Uterus (tissue), 4 donors: ENCODE measurements around the gene HCFC1. TPM values are rescaled to one million over a fixed set of nuclear protein-coding genes. Genes with fewer than 3 reads are reported as not detected.

Source experiments
- DNase-seq, 2 donors: peaks; one replicate each; pipeline ENCODE4 v3.0.0-alpha.2; 2019 to 2020
- H3K27ac ChIP-seq, 2 donors: fragments of 200-600 bp; sonication (generic); 1 replicate in 1 of 2; 2 replicates in 1 of 2; pipeline ENCODE4 v1.5.1; 2016 to 2018
- H3K27me3 ChIP-seq, 2 donors: fragments of 200-600 bp; sonication (generic); one replicate each; pipeline ENCODE4 v1.5.1; 2018 to 2019; ENCODE audit warnings: control low read depth in 1 of 2
- H3K36me3 ChIP-seq, 2 donors: fragments of 200-600 bp; sonication (generic); one replicate each; pipeline ENCODE4 v1.5.1; 2019; ENCODE audit warnings: control low read depth in 1 of 2
- H3K4me1 ChIP-seq, 2 donors: fragments of 200-600 bp; sonication (generic); one replicate each; pipeline ENCODE4 v1.5.1; 2018 to 2019; ENCODE audit warnings: control low read depth in 1 of 2
- H3K4me3 ChIP-seq, 2 donors: fragments of 200-600 bp; sonication (generic); 1 replicate in 1 of 2; 2 replicates in 1 of 2; pipeline ENCODE4 v1.5.1; 2018 to 2019; ENCODE audit warnings: mild to moderate bottlenecking in 1 of 2
- H3K9me3 ChIP-seq, 2 donors: fragments of 200-600 bp; sonication (generic); one replicate each; pipeline ENCODE4 v1.5.1; 2019; ENCODE audit warnings: control low read depth in 1 of 2
- CTCF ChIP-seq, 4 experiments: fragments of 200-600 bp in 2 of 4; fragments of 450-650 bp in 2 of 4; sonication (generic) in 2 of 4; IDR thresholded peaks; one replicate each; pipeline ENCODE4 v1.5.1; 2016 to 2019; ENCODE audit warnings: antibody characterized with exemption in 4 of 4, mild to moderate bottlenecking in 2 of 4, moderate library complexity in 1 of 4
- POLR2A ChIP-seq, 2 donors: fragments of 450-650 bp; IDR thresholded peaks; one replicate each; pipeline ENCODE4 v1.6.1; 2016; ENCODE audit warnings: antibody characterized with exemption in 2 of 2, mild to moderate bottlenecking in 1 of 2, moderate library complexity in 1 of 2
- intact Hi-C: fragments of 100-400 bp; cut with DNase I; formaldehyde crosslinking; loops from one replicate; pipeline ENCODE4 v1.15.1; 2023; ENCODE audit warnings: low total_unique reads
- total RNA-seq, 4 donors: library from RNA; depleted of rRNA in 3 of 4; stranded (reverse); fragments of >200 nt in 3 of 4; gene quantifications; one replicate each; pipeline versions ENCODE4 v1.1.0 to v1.2.4, GENCODE V29; 2014 to 2023
- donor health status: DM: yes; HTN: yes; CAD: no.

Gene HCFC1
- total RNA-seq, 4 donors from 2014 or later: 20.9 to 65.7 (median 37.3) TPM

GRCh38 chrX:153906126-153906917, 65.3 kb downstream of the HCFC1 start:
- no peaks in the 10 kb centered on the region for H3K4me1 ChIP-seq
- no peaks in the 10 kb centered on the region for H3K9me3 ChIP-seq
- no peaks in the 10 kb centered on the region for H3K27me3 ChIP-seq
- no peaks in the 10 kb centered on the region for H3K36me3 ChIP-seq
- DNase-seq: no peak
- no peak overlapping the region for H3K4me3 ChIP-seq
- TF ChIP-seq CTCF (IDR thresholded peaks at IDR 0.05) (no peak), POLR2A (IDR thresholded peaks at IDR 0.05) (no peak)
- intact Hi-C loops: no loop called here
- no peak overlapping the region for H3K27ac ChIP-seq

- no peaks in the 10 kb centered on the region for H3K9me3 ChIP-seq
- H3K36me3 ChIP-seq: no peaks in the 10 kb centered on the region
- intact Hi-C loops: no loop called here
- no peaks in the 10 kb centered on the region for H3K27me3 ChIP-seq
- TF ChIP-seq POLR2A (IDR thresholded peaks at IDR 0.05) (no peak), CTCF (IDR thresholded peaks at IDR 0.05) (no peak)
- H3K27ac ChIP-seq: no peak overlapping the region
- no peaks in the 10 kb centered on the region for H3K4me1 ChIP-seq
- no peak for DNase-seq
- no peak overlapping the region for H3K4me3 ChIP-seq
These were observed 66.0 kb downstream of the HCFC1 start for GRCh38 chrX:153905481-153906095.

- Histone ChIP-seq H3K4me1 (no peaks in the 10 kb centered on the region), H3K4me3 (no peak within 1 kb of the TSS), H3K27ac (no peak within 1 kb of the TSS), H3K36me3 (no peaks in the 10 kb centered on the region), H3K9me3 (no peaks in the 10 kb centered on the region), H3K27me3 (no peaks in the 10 kb centered on the region)
- no peak for DNase-seq
- no peak for TF ChIP-seq POLR2A (IDR thresholded peaks at IDR 0.05)
- no peak for TF ChIP-seq CTCF (IDR thresholded peaks at IDR 0.05)
- intact Hi-C loops: no loop called here
These were observed 67.3 kb downstream of the HCFC1 start, which contains the start of gene AVPR2 for GRCh38 chrX:153903991-153904957. AVPR2 (plus strand) TSS chrX:153904673; CDS start chrX:153905146, 473 bp downstream.

GRCh38 chrX:153903238-153903980, 68.2 kb downstream of the HCFC1 start:
- DNase-seq: no peak
- Histone ChIP-seq H3K27me3 (no peaks in the 10 kb centered on the region), H3K4me1 (no peaks in the 10 kb centered on the region), H3K36me3 (no peaks in the 10 kb centered on the region), H3K27ac (no peak overlapping the region), H3K9me3 (no peaks in the 10 kb centered on the region), H3K4me3 (no peak overlapping the region)
- TF ChIP-seq POLR2A (IDR thresholded peaks at IDR 0.05): no peak
- TF ChIP-seq CTCF (IDR thresholded peaks at IDR 0.05): no peak
- intact Hi-C loops: no loop called here
